Inferior parietal cortex (tissue), 1 donor: ENCODE data around the gene PIK3R3.

Experiments used
- DNase-seq: peaks from one replicate; pipeline ENCODE4 v3.0.0-alpha.2; 2016; ENCODE audit errors: extremely low spot score

PIK3R3 gene

DNA sequence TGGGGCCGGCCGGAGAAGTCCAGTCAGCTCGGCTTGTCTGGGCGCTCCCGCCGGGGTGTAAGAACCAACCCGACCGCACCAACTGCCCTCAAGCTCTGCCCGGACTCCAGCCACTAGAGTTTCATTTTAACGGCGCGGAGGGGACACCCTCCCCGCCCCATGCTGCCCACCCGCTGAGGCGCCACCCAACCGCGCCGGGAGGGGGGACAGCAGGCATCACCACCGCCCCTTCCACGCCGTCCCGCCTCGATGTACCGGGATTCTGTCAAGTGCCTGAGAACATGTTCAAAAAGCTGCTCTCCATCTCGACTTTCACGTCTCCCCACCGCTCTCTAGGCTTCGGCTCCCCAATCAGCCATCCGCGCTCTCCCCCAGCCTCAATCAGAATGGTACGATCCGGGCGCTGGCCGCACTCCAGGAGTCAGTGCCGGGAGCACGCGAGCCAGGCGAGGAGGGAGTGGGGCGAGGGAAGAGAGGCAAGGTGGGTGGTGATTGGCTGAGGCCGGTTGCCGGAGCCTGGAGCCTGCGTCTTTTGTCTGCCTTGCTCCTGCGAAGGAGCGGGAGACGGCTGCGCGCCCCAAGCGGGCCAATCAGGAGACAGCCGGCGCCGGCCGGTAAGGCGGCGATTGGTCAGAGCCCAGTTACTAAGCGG is at the start of gene PIK3R3:
Gene PIK3R3 (minus strand): TSS at position 101 of the 652 bp plus-strand sequence. CDS start 677 bp downstream, outside the sequence.
- DNase-seq, result peak; percentile 96

DNA sequence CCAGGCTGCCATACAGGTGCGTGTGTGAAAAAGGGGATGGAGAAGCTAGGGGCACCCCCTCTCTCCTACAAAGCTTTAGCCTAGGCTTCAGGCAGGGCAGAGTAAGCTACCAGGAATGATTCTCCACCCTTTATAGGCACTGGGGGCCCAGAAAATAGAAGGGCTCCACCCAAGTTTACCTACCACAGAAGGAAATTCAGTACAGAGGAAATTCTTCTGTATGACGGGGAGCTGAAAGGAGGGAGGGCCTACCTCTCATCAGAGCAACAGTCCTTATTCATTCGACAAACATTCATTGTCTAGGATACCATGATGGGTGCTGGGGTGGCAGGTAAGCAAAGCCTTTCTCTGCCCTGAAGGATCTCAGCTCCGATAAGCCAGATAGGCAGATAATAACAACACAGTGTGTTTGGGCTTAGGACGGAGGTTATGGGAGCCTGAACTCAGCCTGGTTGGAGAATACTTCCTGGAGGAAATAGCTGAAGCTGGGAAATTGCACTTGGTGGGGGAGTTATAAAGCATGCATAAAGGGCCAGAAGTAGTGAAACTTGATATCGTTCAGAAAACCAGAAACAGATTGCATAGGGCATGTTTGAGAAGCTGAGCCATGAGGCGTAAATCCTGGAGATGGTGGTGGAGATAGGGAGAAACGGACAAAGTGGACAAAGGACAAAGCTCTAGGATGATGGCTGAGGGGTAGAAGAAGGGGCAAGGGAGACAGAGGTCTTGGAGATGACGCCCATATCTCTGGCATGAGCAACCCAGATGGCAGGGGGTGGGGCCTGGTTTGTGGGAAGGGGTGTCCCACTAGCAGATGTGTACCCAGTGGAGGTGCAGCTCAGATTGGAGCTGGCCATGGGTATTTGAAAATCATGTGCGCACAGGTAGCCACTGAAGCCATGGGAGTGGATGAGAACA is 49.2 kb upstream of the PIK3R3 start:
- no peak for DNase-seq

DNA sequence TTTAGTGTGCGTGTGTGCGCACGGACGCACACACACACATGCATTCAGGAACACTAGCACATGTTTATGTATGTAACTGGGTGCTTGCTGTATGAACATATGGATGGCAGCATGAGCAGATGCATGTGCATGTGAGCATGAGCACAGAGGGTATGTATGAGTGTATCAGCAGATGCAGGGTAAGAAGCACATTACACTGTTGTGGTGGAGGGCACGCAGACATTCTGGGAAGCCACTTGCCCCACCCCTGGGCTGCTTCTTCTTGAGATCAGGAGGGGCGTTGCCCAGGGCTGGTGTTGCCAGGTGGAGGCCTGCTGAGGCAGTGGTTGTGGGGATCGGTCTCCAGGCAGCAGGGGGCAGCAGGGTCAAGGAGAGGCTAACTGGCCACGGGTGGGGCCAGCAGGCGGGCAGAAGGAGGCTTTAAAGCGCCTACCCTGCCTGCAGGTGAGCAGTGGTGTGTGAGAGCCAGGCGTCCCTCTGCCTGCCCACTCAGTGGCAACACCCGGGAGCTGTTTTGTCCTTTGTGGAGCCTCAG is 47.7 kb upstream of the PIK3R3 start:
- no peak for DNase-seq

DNA sequence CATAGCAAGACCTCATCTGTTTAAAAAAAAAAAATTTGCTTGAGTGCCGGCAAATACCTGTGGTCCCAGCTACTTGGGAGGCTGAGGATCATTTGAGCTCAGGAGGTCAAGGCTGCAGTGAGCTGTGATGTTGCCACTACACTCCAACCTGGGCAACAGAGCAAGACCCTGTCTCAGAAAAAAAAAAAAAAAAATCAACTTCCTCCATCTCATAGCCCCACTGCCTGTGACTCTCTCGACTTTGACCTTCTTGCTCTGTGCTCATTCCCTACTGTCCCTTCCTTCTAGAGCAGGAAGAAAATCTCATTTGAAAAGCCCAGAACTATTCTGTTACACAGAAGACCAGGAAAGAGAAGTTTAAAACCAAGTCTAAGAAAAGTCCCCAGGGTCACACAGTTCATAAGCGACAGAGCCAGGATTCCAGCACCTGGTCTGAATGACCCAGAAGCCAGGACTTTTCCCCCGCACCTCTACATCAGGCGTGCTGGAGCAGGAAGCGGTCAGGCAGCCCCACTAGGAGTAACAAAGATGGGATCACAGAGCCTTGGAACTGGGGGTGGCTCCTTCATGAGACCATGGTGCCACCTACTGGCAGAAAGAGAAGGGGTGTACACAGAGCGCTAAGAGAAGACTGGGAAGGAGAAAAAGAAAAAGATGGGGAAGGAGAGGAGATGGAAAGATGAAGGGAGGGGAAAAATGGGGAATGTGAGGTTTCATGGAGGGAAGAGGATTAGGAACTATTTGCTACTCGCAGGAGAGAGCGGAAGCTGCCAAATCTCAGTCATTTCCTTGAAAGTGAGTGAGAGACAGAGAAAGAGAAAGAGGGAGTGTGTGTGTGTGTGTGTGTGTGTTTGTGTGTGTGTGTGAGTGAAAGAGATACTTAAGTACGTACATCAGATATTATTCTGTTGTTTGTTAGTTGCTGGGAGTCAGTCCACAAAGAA is 47.0 kb upstream of the PIK3R3 start:
- peak; percentile 94 for DNase-seq

DNA sequence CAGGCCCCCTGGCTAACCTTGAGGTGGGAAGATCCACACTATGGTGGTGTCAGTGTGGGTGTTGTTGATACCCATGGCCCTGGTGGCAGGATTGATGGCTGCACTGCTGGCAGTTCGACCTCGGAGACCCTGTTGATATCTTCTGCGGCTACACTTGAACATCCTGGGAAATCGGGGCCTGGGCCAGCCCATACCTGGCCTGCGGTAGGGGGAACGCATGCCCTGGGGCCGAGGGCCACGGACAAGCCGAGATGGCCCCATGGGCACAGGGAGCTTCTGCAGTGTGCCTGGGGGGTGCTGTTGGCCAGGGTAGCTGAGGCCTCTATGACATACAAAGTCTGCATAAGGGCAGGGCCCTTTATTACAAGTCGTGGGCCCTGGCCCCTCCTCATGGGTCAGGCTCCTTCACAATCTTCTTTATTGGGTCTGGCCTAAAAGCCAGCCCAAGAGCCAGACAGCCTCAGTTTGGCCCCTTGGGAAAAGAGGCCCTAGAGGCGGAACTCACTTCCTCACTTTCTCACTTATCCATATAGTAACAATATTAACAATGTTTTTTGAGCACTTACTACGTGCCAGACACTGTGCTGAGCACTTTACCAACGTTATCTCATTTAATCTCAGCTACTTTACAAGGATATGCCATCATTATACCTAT is 43.9 kb upstream of the PIK3R3 start, which contains the start of gene P3R3URF:
Gene P3R3URF (minus strand): TSS at position 278 of the 655 bp plus-strand sequence. CDS start 17 bp downstream, at position 261.
- no peak for DNase-seq

DNA sequence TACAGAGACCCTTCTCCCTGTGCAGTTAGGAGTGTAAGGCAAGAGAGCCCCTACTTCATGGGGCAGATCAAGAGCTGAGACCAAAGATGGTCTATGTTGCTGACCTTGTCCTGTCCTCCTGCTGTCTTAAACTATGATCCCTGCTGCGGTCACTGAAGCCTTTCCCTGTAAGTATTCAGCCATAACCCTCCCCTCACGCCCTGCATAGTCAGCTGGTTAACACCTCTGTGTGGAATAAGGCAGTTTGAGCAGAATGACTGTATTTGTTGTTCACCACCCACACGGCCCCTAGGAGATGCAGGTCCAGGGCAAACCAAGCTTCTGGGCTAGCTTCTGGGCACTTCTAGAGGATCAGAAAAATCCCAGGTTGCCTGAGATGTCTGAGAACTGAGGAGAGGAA is 42.8 kb upstream of the PIK3R3 start:
- DNase-seq, result no peak

DNA sequence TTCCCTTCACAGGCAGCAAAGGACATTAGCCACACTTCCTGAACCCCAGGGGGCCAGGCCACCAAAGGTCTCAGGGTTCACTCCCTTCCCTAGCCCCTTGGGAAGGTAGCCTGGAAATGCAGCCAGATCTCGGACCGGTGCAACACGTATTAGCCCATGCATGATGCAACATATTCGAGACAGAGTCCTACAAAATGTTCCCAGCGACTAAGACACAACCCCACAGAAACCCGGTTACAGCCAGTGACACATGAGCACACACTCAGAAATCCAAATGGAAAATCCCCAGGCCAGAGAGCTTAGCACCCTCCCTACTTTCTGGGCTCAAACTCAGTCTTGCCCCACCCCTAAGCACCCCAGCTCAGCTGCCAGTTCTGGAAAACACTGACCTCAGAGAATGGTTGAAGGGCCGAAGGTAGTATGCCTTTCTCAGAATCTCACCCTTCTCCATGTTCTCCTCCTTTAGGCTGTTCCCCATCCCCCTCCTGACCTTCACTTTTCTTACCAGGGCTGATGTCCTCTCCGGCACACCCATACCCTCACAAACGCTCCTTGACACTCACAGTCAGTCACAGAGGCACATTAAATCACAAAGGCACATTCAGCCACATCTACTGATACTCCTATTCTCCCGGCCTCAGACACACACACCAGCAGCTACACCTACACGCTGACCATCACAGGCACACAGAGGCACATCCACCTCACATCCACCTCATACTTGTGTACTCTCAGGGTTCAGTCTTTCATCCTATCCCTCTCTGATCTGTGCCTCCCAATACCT is 42.2 kb upstream of the PIK3R3 start, which contains the start of gene TSPAN1:
Gene TSPAN1 (plus strand): TSS at position 640 of the 784 bp plus-strand sequence. CDS start 6,021 bp downstream, outside the sequence.
- no peak for DNase-seq

DNA sequence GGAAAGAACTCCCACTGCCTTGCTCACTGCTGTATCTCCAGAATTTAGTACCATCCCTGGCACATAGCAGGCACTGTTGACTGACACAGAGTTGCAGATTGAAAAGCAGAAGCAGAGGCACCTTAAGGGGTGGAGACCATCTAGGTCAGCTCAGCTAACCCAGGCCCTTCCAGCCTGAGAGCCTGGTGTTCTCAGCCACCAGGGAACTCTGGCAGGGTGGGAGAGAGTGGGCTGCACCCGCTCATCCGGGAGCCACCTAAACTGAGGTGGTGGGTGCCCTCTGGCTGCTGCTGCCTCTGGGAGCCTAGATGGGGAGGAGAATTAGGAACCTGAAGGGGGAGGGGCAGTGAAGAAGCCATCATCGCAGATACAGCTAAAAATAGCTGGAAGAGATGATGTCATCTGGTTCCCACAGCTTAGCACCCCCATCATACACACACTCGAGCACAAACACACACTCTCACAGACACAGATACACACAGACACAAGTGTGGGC is 41.0 kb upstream of the PIK3R3 start:
- peak; percentile 48 for DNase-seq

DNA sequence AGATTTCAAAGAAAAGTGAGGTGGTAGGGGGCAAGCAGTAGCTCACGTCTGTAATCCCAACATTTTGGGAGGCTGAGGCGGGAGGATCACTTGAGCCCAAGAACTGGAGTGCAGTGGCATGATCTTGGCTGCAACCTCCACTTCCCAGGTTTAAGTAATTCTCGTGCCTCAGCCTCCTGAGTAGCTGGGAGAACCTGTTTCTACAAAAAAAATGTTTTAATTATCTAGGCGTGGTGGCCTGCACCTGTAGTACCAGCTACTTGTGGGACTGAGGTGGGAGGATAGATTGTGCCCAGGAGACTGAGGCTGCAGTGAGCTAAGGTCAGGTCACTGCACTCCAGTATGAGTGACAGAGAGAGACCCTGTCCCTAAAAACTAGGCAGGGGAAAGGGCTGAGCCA is 39.9 kb upstream of the PIK3R3 start:
- no peak for DNase-seq

DNA sequence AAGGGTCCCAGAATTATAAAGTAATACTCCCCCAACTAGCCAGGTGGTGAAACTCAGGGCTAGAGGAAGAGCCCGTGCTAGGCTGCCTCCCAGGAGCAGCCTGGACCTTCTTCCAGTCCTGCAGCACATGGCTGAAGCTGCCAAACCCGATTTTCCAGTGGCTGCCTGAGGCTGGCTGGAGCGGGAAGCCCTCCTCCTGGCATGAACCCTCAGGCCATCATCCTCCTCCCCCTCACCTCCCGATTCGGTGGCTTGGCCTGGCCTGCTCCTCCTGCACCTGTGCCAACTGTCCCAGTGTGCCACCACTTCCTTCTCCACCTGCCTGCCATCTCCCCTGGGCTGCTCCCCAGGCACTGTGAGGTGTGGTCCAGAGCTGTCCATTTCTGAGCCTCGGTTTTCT is 39.4 kb upstream of the PIK3R3 start:
- no peak for DNase-seq

DNA sequence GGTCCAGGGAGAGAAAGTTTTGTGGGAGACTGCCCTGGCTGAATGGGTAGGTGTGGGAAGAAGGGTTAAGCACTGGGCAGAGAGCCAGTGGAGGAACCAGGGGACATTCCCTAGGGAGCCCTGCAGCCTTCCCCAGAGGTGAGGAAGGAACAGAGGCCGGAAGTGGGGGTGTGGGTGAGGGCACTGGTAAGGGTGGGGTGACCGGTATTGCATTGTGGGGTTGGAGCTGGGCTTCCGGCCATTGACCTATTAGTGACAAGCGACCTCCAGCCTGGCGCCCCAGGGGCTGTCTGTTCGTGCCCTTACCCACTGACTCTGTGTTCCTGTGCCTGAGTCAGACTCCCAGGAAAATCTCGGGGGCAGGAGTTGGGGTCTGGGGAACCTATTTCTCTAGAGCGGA is 38.9 kb upstream of the PIK3R3 start:
- no peak for DNase-seq

DNA sequence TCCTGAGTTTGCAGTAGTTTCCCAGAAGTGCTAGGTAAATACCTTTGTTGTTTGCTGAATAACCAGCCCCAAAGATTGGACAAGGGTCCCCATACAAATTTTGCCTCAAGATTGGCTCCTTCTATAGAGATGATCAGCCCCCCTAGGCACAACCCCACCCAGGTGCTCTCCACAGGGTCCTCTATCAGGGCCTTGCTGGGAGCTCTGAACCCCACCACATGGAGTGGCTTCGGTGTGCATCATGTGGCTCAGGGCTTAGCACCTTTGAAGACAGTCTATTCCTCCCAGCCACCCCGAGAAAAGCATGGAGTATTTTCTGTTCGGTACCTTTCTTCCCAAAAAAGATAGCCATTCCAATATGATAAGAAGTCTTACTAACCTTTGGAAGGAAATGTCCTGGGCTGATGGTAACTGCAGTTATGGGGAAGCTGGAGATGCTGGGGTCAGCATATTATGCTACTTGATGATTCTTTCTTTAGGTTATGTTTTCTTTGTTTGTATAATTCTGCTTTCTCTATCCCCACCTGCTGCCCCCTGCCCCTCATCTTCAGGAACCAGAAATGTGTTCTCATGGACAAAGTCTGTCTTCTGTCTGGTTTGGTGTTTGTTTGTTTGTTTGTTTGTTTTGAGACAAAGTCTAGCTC is 37.5 kb upstream of the PIK3R3 start:
- DNase-seq, result no peak

DNA sequence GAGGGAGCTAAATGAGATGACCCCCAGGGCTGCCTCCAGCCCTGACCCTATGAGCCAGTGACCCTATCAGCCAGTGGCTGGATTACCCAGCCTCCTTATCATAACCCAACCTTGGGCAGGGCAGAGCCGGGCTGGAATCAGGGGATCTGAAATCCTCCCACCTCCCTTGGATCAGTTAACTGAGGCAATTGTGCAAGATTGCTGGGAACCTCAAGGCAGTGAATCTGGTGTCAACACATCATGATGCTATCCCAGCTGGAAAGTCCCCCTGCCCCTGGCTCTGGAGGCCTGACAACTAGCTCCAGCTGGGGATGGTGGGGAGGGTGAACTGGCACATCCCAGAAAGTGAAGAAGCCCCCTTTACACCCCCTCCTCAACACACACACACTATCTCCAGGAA is 36.0 kb upstream of the PIK3R3 start:
- DNase-seq, result no peak

DNA sequence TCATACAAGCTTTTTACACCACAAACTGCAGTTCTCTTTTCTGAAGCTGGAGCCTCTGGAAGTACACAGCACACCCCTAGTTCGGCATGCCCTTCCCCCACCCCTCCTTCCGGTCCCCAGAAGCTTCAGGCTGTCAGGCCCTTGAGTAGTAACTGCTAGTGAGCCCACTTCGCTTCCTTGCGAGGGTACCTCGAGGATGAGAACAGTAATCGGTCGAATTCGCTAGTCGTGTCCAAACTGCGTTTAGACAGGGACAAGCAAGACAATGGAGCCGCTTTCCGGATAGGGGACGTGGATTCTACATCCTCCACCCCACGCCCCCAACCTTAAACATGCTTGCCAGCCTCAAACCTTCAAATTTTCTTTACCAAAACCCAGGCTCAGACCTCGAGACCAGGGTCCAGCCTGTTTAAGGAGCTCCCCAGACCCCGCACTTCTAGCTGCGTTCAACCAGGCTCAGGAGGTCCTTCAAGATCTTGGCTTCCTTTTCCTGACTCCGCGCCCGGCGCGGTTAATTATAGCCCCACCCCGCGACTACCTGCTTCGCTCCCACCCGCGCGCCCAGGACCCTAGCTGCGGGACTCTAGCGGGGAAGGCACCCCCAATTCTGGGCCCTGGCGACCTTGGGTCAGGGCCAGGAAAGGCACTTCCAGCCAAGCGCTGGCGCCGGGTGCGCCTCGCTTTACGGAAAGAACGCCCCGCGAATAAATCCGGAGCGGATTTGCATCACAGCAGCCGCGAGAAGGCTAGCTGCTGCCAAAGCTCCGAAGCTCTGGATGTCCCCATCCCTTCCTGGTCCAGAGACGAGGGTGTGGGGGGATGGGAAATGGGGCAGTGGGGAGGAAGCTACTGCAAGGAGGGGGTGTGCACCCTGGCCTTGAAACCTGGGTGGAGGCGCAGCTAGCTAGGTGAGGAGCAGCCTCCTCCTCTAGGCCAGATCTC is 34.4 kb upstream of the PIK3R3 start:
- no peak for DNase-seq

DNA sequence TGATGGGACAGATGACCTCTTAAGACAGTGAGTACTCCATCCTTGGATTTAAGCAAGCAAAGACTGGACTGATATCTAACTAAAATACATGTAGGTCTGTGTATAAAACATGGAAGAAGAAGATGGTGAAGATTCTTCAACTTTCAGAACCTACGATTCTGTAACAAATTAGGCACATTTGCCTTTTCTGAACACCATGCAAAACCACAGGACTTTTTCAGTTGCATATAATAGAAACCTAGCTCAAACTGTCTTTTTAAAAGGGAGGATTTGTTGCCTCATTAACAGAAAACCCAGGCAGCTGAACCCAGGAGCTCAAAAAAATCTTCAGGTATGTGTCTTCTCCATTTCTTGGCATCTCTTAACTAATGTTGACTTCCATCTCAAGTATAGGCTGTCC is 27.8 kb upstream of the PIK3R3 start:
- DNase-seq, result no peak

DNA sequence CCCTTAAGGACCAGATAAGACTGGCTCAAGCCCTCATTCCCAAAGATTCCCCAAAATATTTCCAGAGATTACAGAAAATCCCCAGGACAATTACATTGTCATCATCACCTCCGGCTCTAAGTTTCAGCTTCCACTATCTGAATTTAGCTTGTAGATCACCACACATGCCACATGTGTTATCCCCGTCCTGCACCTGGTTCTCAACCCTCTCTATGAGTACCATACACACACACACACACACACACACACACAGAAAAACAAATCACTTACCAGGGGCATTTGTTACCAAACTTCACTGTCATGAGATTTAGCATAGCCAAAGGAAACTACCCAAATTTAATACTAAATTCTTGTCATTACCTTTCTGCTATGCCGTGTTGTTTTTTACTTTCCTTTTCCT is 27.1 kb upstream of the PIK3R3 start:
- no peak for DNase-seq

DNA sequence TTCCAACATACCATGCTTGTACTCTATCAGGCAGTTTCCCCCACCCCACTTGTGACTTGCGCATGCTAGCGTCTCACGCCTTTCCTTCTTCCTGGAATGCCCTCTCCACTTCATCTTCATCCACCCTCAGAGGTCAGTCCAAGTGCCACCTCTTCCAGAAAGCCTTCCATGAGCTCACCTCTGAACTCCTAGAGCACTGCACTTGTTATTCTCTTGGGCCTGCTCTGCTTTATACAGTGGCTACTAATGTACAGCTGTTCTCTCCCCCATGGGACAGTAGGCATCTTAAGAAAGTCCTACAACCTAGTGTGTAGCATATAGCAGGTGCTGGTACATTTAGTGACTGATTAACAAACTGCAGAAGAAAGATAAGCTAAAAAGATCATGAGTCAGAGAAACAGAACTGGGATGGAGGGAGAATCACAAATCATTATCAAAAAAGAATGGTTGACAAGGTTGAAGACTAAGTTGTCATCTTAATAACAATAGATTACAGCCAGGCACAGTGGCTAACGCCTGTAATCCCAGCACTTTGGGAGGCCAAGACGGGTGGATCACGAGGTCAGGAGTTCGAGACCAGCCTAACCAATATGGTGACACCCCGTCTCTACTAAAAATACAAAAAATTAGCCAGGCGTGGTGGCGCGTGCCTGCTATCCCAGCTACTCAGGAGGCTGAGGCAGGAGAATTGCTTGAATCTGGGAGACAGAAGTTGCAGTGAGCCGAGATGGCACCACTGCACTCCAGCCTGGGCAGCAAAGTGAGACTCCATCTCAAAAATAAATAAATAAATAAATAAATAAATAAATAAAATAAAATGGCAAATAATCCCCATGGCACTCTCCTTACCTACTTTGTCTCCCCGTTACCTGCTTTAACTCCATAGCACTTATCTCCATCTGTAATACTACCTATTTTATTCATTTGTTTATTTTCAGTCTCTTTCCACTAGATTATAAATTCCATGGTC is 26.2 kb upstream of the PIK3R3 start:
- DNase-seq, result no peak
